GM21723 (cell line): ENCODE data around the gene JMJD6.
"Not testable (repeated sequence)": the region's sequence is repeated elsewhere in the genome, so short reads cannot be mapped to it uniquely, and the experiment has no call there.

ENCODE experiments used
- ATAC-seq: cut with Tn5 transposase; IDR thresholded peaks from one replicate; pipeline ENCODE4 v1.9.1; 2021; ENCODE audit warnings: mild to moderate bottlenecking, moderate library complexity; ENCODE audit not compliant: unreplicated experiment

JMJD6 gene

DNA sequence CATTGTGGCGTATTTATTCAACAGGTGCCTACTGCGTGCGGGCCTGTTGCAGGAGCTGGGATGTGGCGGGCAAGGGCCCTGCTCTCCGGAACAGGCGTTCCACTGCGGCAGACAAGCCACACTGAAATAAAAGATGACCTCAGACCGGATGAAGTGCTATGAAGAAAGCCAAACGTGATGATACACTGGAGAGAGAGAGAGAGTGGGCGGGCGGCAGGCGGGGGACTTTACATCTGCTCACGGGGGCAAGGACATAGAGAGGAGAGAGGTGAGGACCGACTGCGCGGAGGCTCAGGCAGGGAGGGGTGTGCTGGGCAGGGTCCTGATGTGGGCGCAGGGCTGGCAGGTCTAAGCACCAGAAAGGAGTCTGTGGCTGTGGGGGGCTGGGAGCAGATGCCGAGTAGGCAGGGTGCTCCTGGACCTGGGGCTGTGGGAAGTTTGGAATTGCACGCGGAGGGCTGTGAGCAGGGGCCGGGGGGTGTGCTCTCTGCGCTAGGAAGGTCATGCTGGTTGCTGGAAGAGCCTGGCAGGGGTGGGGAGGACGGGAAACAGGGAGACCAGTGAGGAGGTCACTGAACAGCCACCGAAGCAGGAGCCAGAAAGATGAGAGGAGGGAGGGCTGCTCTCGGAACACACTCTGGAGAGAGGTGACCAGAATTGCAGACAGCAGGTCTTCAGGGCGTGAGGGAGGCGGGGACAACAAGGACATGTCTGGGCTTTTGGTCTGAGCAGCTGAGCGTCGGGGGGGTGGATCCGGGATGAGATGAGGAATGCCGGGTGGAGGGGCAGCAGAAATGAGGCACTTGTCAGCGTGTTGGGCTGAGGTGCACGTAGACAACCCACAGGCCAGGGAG, 25.6 kb downstream of the JMJD6 start:
- no peak for ATAC-seq

DNA sequence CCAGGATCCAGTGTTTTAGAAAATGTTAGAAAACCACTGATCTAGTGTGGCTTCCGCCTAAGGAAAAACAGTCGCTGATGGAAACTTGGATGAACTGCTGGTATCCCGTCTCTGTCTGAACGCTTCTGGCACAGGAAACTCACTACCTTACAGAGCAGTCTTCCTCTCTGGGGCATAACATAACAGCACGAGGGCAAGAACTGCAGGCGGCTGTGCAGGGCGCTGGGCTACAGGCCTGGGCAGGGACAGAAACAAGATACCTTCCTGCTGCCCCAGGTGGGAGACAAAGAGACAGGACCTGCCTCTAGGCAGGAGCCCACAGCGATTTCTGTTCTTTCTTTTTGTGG, 26.2 kb downstream of the JMJD6 start:
- ATAC-seq = no peak

DNA sequence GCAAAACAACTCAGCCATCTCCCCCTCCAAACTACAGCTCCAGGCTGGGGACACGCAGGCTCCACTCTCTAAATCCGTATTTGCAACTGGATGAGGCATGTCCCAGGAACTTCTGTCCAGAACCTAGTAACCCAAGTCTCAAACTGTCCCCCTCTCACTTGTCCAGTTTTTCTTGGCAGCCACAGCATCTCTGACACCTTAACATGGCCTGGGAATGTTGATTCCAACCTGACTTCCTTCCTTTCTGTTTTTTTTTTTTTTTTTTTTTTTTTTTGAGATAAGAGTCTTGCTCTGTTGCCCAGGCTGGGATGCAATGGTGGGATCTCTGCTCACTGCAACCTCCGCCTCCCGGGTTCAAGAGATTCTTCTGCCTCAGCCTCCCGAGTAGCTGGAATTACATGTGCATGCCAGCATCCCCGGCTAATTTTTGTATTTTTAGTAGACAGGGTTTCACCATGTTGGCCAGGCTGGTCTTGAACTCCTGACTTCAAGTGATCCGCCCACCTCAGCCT, 27.9 kb downstream of the JMJD6 start:
- not testable (repeated sequence) for ATAC-seq

DNA sequence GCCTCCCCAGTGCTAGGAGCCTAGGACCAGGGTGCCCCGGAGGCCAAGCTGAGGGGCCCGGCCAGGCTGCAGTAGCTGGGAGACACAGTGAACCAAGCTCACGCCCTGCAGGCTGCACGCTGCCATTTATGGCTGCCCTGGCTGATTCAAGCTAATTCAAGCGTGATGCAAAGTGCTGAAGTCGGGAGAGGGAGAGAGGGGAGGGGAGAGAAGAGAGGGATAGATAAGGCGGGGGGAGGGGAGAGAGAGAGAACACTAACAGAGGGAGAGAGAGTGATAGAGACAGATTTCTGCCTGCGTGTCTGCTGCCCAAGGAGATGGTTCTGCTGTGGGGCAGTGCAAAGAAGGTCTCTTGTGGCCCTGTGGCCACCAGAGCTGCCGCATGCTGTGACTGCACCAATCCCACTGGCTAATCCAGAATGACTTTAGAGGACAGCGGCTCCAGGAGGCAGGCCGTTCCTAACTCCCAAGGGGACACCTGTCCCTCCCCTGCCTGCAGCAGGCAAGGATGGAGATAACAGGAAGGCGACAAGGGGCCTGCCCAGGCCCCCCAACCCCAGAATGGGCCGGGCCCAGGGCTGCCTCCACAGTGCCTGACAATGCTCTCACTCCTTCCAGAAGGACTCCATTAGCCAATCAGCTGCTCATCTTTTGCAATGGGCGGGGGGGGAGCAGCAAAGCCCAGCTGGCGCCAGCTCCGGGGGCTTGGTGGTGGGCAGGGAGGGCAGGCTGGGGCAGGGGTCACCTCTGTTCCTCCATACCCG, 28.5 kb downstream of the JMJD6 start:
- ATAC-seq = no peak

DNA sequence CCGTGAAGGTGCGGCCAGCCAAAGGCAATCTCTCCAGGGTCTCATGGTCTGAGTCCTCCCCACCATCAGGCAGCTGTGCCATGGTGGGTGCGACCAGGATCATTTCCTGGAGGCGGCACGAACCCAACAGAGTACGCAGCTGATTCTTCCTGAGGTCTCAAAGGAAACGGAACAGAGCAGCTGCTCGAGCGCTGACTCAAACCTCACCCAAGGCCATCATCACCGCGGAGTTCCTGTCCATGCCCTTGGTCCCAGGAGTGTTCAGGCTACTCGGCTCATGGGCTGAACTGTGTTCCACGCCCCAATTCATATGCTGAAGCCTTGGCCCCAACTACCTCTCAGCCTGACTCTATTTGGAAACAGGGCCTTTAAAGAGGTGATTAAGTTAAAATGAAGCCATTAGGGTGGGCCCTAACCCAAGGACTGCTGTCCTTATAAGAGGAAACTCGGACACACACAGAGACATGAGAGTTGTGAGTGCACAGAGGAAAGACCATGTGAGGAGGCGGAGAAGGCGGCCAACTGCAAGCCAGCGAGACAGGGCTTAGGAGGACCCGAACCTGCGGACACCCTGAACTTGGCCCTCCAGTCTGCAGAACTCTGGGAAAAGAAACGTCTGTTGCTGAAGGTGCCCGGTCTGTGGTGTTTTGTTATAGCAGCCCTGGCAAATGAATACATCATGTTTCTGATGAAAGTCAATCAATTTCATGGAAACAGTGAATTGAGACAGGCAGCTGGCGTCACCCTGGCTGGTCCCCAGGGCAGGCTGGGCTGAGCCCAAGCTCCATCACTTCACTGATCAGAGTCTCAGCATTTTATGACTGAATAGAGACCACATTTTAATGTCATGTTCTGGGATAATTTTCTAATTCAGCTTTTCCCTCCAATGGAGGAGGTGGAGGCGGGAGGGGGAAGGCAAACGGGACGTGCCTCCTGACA, 29.4 kb downstream of the JMJD6 start:
- no peak for ATAC-seq

DNA sequence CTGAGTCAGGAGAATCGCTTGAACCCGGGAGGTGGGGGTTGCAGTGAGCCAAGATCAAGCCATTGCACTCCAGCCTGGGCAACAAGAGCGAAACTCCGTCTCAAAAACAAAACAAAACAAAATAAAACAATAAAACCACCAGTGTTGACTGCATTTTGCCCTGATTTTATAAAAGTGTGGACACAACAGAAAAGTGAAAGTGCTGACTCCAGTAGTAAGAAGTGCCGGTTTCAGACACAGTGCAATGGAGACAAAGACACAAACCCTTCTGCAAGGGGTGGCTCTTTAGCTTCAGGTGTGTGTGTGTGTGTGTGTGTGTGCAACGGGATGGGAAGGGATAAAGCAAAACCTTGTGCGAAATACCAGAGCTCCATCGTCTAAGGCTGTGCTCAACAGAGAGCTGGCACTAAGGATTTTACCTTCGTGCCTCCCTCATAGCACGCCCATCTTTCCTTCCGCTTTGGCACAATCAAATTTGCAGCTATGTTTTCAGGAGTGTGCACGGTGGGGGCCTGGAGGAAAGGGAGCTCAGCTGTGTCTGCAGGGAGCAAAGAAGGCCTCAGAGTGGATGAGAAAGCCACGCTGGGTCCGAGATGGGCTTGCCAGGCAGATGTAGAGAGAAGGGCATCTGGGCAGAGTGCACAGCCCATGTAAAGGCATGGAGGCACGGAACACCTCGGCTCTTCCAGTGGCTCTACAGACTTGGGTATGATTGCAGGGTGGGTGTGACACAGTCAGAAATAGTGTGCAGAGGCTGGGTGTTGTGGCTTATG, 31.2 kb downstream of the JMJD6 start:
- no peak for ATAC-seq

DNA sequence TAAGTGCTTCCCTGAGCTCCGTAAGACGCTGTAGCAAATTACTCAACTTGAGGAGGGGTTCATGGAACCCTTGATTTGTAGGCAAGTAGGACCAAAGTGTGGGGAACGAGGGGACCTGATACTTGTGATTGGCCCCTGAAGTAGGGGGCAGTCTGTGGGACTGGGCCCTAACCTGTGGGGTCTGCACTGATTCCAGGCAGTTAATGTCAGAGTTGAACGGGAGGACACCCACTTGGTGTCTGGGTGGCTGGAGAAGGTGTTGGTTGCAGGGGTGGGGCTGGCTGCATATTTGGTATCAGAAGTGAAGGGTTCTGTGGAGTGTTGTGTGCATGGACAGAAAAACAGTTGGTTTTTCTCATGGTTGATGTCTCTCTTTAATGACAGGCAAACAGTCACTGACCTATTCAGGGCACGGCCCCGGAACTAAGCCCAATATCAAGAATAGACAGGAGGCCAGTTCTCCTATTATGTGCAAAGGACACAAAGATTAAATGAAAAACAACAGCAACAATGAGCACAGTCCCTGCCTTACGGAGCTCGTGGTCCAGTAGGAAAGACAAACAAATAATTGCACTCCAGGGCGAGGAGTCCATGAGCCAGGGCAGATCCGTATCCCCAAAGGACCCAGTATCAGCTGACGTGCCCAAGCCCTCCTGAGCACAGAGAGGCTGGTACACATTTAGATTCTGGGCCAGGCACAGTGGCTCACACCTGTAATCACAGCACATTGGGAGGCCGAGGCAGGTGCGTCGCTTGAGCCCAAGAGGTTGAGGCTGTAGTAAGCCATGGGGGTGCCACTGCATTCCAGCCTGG, 34.8 kb downstream of the JMJD6 start:
- ATAC-seq = no peak

DNA sequence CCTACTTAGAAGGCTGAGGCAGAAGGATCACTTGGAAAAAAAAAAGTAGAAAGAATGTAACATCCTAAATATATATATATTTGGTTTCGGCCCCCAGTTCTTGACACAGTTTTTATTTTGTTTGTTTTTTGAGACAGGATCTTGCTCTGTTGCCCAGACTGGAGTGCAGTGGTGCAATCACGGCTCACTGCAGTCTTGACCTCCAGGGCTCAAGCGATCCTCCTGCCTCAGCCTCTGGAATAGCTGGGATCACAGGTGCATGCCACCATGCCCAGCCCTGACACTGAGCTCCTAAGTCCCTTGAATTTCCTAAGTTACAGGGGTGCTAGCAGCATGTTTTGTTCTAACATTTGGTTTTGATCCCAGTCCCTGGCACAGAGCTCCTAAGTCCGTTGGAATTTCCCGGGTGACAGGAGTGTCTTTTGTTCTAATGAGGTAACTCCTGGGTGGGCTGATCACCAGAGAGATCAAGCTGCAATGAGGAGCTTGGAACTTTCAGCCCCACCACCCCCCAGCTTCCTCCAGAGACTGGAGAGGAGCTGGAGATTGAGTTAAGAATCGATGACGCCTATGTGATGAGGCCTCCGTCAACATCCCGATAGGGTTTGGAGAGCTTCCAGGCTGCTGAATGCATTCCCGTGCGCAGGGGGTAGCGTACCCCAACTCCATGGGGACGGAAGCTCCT, 35.7 kb downstream of the JMJD6 start:
- no peak for ATAC-seq

DNA sequence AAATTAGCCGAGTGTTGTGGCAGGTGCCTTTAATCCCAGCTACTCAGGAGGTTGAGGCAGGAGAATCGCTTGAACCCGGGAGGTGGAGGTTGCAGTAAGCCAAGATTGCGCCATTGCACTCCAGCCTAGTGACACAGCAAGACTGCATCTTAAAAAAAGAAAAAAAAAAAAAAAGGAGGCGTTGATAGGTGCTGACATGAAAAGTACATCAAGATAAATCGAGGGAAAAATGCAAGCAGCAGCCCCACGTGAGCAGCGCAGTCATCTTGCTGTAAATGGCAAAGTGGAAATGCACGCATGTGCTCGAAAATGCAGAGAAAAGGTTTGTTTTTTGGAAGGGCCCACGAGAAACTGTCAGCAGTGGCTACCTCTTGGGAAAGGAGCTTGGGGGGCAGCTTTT, 36.5 kb downstream of the JMJD6 start:
- ATAC-seq = no peak

DNA sequence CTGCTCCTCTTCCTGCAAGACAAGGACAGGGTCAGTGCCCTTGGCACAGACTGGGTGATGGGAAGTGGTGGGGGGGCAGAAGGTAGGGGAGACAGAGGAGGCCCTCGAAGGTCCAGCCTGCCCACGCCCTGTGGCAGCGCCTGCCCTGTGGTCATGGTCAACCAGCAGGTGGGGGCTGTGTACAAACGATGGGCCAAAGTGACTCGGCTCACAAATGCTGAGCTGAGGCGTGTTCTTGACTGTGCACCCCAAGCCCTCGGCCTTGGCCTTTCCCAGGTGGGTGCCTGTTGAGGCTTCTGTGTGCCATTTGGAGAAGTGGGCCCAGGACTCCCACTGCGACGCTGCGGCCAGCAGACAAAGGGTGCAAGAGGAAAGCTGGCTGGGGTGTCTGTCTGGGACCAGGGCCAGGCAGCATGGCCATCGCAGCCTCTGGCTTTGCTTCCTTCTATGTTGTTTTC, 38.2 kb downstream of the JMJD6 start:
- ATAC-seq = no peak

DNA sequence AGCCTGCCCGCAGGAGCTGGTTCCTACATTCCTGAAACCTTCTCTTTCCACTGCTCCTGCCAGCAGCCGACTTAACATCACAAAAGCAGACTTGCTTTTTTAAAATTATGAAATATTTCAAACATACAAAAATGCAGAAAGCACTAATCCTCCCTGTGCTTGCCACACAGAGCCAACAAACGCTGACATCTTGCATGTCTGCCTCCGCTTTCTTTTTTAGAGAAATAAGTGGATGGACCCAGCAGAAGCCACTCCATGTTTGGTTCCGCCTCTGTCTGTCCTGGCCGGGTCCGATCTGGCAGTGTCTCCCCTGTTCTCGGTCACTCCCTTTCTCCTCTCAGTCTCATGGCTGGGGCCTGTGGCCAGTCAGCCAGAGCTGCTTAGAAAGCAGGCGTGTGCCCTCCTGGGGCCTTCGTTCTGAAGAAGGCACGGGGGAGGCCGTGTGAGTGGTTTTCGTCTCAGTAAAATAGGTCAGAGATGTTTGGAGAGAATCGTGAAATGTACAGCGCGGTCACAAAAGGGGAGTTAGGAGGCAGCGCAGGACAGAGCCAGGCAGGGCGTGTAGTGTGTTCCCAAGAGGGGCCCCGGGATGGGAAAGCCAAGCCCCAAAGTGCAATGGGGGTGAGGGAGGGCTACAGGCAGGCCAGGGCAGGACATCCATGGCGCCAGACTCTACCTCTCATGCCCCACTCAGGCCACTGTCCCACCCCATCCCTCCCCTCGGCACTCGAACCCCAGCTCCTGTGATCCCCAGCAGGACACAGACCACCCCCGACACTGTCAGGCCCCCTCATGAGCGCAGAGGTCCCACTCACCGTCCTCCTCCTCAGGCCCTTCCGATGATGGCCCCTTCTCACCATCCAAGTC, 38.9 kb downstream of the JMJD6 start:
- ATAC-seq = no peak

DNA sequence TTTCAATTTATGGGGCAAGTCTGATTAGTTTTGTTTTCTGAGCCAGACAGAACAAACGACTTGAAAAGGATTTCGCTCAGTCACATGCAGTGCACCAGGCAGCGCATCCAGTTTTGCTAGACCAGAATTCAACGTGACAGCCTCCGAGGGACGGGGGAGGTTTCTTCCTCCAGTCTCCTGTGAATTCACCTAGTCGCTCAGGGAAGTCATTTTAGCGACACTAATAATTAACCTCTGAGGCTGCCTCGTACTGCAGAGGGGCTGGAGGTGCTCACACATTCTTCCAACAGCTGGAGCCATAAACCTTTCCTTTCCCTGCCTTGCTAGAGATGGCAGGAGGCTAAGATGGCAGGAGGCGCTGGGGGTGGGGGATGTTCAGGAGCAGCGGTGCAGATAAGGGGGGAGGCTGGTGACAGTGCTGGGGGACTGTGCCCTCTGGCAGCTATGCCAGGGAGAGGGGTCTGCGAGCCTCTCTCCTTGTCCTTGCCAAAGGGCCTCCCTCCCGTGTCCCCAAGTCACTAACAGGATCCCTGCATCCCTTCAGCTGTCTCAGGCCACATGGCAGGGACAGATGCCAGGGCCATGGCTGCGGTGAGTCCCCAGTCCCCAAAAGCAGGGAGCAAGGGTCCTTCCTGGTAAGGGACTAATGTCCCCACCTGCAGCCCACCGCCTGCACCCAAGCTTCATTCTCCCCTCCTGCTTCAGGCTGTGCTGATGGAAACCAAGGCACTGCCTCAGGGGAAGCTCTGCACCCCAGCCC, 39.7 kb downstream of the JMJD6 start:
- ATAC-seq = no peak

DNA sequence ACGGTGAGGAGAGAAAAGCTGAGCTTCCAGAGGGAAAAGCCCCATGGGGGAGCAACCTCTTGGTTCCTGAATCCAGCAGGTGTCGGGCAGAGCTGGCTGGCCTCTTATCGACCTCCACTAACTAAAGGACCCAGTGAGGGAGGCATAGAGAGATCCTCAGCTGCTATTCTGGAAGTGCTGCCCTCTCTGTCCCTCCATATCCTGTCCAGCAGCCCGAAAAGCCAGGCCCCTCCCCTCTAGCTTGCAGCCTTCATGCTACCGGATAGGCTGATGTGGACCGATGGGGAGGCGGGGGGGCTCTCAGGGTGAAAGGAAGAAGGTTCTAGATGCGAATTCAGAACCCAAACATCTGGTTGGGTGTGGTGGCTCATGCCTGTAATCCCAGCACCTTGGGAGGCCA, 40.6 kb downstream of the JMJD6 start:
- ATAC-seq = no peak

DNA sequence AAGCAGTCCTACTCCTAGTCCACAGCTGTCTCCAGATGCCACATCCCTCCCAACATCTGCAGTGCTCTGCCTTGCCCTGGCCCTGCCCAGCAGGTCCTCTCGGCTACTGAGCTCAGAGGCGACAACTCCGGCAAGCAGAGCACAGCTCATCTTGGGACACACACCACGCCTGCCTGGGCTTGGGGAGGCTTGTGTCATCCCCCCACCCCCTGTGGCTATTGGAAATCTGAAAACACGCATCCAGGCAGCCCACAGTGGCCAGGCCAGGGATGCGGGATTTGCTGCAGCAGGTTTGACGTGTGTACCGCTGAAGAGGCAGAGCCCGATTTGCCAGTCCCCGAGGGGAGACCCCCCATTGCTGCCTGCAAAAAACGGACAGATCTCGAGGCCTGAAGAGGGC, 41.0 kb downstream of the JMJD6 start:
- ATAC-seq = no peak

DNA sequence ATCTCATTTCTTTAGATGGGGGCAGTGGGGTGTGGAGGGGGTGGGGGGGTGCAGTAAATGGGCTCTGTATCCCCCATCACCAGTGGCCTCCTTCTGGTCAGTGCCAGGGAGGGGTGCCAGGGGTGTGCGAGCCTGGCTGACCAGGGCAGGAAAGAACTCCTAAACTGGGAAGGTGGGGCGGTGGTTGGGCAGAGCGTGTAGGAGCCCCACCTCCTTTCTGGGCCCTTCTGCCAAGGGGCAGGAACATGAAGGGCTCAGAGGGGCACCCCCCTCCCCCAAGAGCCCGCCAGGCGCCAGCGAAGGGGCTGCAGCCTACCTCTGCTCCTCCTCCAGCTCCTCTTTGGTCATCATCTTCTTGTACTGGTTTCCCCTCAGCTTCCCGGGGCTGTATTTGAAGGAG, 41.6 kb downstream of the JMJD6 start:
- no peak for ATAC-seq

DNA sequence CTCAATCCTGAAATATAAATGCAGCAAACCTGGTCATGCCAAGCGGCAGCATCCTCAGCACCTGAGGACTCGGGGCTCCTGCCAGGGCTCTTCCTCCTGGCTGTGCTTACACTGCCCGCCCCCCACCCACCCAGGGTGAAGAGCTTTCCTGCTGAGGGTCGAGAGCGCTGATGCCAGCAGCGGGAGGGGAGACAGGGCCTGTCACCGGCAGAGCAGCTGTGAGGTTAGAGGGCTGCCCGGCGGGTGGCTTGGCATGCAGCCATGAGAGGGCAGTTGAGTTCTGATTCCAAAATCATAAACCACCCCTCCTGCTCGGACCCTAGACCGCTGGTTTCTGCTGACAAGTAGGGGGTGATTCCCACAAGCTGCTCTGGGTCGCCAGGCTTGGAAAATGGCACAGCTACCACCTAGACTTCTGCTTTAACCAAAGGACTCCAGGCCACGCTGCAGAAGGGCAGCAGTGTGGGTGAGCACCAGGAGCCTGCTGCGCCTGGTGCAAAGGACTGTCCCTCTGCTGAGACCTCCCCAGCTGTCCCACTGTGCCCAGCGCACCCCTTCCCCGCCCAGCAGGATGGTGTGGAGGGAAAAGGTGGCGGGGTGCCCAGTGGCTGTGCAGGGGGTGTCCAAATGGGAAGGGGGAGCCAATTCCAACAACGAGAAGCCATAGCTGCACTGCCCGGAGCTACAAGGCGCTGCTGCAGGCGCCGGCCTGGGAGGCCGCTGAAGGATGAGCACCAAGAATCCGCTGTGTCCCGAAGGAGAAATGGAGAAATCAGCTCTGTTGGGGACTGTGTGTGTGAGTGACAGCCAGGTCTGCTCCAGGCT, 42.3 kb downstream of the JMJD6 start:
- no peak for ATAC-seq
